Measurements from ENCODE around the gene MAP4K1. TPM values are rescaled to one million over a fixed set of nuclear protein-coding genes. Genes with fewer than 3 reads are reported as not detected.

MAP4K1 gene
- total RNA-seq, 2 donors from 2014 or later: 12.3 to 17.8 TPM

DNA sequence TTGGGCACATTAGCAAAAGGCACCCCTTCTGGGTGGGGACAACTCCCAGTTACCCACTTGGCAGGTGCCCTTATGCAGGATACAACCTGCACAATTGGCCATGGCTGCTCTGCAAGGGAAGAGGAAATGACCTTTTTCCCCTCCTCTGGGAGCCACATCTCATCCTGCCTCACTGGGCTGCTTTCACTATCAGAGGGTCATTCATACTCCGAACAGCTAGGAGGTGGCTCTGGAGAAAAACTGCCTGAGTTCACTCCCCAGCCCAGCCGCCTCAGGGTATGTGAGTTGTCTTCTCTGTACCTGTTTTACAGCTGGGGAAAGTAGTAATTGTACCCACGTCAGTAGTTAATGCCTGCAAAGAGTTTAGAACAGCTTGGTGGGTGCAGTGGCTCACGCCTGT is 22.6 kb upstream of the MAP4K1 start:
- peak; percentile 36 for DNase-seq
- H3K4me1 Mint-ChIP-seq: peaks cover 10% of the 10 kb centered on the region
- Histone ChIP-seq H3K9ac (ENCODE audit: extremely low read depth, low read length, poor library complexity, severe bottlenecking) (no peak overlapping the region), H3K9me3 (ENCODE audit: control insufficient read depth, low read length) (no peaks in the 10 kb centered on the region), H3K27ac (ENCODE audit: low read depth, low read length) (no peak overlapping the region), H3K27me3 (ENCODE audit: control insufficient read depth, insufficient read depth, low read length, poor library complexity, severe bottlenecking) (no peaks in the 10 kb centered on the region), H3K36me3 (ENCODE audit: control insufficient read depth, insufficient read depth, low read length) (peaks cover 16% of the 10 kb centered on the region), H3K4me3 (ENCODE audit: low read length) (no peak overlapping the region), H3K4me1 (ENCODE audit: control insufficient read depth, insufficient read depth, low read length) (no peaks in the 10 kb centered on the region)
- WGBS, 2 experiments (ENCODE audit: insufficient coverage in 1 of 2, insufficient read length in 1 of 2): 94 to 97% methylated on average over 2 to 4 of the region's 4 CpGs
- TF ChIP-seq, protein P1, sequence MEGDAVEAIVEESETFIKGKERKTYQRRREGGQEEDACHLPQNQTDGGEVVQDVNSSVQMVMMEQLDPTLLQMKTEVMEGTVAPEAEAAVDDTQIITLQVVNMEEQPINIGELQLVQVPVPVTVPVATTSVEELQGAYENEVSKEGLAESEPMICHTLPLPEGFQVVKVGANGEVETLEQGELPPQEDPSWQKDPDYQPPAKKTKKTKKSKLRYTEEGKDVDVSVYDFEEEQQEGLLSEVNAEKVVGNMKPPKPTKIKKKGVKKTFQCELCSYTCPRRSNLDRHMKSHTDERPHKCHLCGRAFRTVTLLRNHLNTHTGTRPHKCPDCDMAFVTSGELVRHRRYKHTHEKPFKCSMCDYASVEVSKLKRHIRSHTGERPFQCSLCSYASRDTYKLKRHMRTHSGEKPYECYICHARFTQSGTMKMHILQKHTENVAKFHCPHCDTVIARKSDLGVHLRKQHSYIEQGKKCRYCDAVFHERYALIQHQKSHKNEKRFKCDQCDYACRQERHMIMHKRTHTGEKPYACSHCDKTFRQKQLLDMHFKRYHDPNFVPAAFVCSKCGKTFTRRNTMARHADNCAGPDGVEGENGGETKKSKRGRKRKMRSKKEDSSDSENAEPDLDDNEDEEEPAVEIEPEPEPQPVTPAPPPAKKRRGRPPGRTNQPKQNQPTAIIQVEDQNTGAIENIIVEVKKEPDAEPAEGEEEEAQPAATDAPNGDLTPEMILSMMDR (conservative IDR thresholded peaks at IDR 0.05): no peak
- H3K4me3 Mint-ChIP-seq: no peak overlapping the region
- H3K9me3 Mint-ChIP-seq: no peaks in the 10 kb centered on the region
- peaks cover 21% of the 10 kb centered on the region for H3K36me3 Mint-ChIP-seq (ENCODE audit: low read depth)
- H3K27me3 Mint-ChIP-seq (ENCODE audit: insufficient read depth): no peaks in the 10 kb centered on the region
- H3K27ac Mint-ChIP-seq: no peak overlapping the region

DNA sequence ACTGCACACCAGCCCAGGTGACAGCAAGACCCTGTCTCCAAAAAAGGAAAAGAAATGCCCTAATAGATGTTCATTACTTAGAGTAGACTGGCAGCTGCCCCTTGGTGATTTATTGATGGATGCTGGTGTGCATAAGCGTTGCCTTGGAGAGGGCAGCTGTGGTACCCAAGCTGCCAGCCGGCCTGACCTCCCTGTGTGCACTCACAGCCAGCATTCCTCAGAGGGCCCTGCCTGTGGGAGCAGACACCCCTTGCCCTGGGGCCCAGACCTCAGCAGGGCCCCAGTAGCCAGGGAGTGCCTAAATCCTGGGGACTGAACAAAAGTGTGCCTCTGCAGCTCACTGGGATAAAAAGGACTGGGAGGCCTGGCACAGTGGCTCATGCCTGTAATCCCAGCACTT is 21.9 kb upstream of the MAP4K1 start:
- Histone ChIP-seq H3K27me3 (ENCODE audit: control insufficient read depth, insufficient read depth, low read length, poor library complexity, severe bottlenecking) (no peaks in the 10 kb centered on the region), H3K4me1 (ENCODE audit: control insufficient read depth, insufficient read depth, low read length) (no peaks in the 10 kb centered on the region), H3K4me3 (ENCODE audit: low read length) (no peak overlapping the region), H3K9ac (ENCODE audit: extremely low read depth, low read length, poor library complexity, severe bottlenecking) (no peak overlapping the region), H3K36me3 (ENCODE audit: control insufficient read depth, insufficient read depth, low read length) (peaks cover 23% of the 10 kb centered on the region), H3K9me3 (ENCODE audit: control insufficient read depth, low read length) (no peaks in the 10 kb centered on the region), H3K27ac (ENCODE audit: low read depth, low read length) (no peak overlapping the region)
- peaks cover 25% of the 10 kb centered on the region for H3K36me3 Mint-ChIP-seq (ENCODE audit: low read depth)
- no peaks in the 10 kb centered on the region for H3K27me3 Mint-ChIP-seq (ENCODE audit: insufficient read depth)
- H3K27ac Mint-ChIP-seq: no peak overlapping the region
- TF ChIP-seq, protein P1 (conservative IDR thresholded peaks at IDR 0.05): no peak
- H3K4me1 Mint-ChIP-seq: peaks cover 12% of the 10 kb centered on the region
- no peak overlapping the region for H3K4me3 Mint-ChIP-seq
- peak; percentile 35 for DNase-seq
- no peaks in the 10 kb centered on the region for H3K9me3 Mint-ChIP-seq
- 97 to 100% methylated on average over 1 to 2 of the region's 2 CpGs for WGBS, 2 experiments (ENCODE audit: insufficient coverage in 1 of 2, insufficient read length in 1 of 2)

DNA sequence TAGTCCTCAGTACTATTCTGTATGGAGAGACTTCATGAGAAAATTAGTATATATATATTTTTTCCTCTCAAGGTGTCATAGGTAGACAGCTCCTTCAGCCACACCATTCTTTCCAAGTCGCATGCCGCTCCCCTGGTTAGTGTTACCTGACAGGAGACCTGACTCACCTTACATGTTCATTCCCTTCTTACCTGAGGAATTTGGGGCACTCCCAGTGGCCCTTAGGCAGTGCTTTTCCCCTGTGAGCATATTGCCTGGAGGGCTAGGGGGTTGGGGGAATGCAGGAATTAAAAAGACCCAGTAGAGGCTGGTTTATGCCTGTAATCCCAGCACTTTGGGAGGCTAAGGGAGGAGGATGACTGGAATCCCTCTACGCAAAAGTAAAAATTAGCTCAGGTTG is 20.7 kb upstream of the MAP4K1 start:
- H3K27ac ChIP-seq (ENCODE audit: low read depth, low read length): no peak overlapping the region
- no peak overlapping the region for H3K9ac ChIP-seq (ENCODE audit: extremely low read depth, low read length, poor library complexity, severe bottlenecking)
- H3K9me3 ChIP-seq (ENCODE audit: control insufficient read depth, low read length): no peaks in the 10 kb centered on the region
- no peaks in the 10 kb centered on the region for H3K4me1 ChIP-seq (ENCODE audit: control insufficient read depth, insufficient read depth, low read length)
- no peak overlapping the region for H3K4me3 ChIP-seq (ENCODE audit: low read length)
- peak overlapping the region; percentile 48 for H3K27ac Mint-ChIP-seq
- H3K27me3 Mint-ChIP-seq (ENCODE audit: insufficient read depth): no peaks in the 10 kb centered on the region
- H3K4me3 Mint-ChIP-seq: no peak overlapping the region
- peaks cover 12% of the 10 kb centered on the region for H3K4me1 Mint-ChIP-seq
- TF ChIP-seq, protein P1 (conservative IDR thresholded peaks at IDR 0.05): no peak
- WGBS, 2 experiments (ENCODE audit: insufficient coverage in 1 of 2, insufficient read length in 1 of 2): 88 to 89% methylated on average over 1 to 3 of the region's 3 CpGs
- H3K9me3 Mint-ChIP-seq: no peaks in the 10 kb centered on the region
- DNase-seq: peak; percentile 42
- H3K36me3 ChIP-seq (ENCODE audit: control insufficient read depth, insufficient read depth, low read length): peaks cover 29% of the 10 kb centered on the region
- peaks cover 30% of the 10 kb centered on the region for H3K36me3 Mint-ChIP-seq (ENCODE audit: low read depth)
- H3K27me3 ChIP-seq (ENCODE audit: control insufficient read depth, insufficient read depth, low read length, poor library complexity, severe bottlenecking): no peaks in the 10 kb centered on the region
